T follicular helper cell (primary cell): ENCODE results near the gene SESN3.
A peak's percentile ranks its signal among the peaks of the same experiment; 100 is the strongest.
"Not testable (repeated sequence)": the region's sequence is repeated elsewhere in the genome, so short reads cannot be mapped to it uniquely, and the experiment has no call there.

Experiments used
- DNase-seq: peaks from one replicate; pipeline ENCODE4 v3.0.0-alpha.2; 2020; ENCODE audit warnings: low read depth

Gene SESN3

GRCh38 chr11:95219599-95219998 lies 11.4 kb downstream of the SESN3 start:
- no peak for DNase-seq

DNA sequence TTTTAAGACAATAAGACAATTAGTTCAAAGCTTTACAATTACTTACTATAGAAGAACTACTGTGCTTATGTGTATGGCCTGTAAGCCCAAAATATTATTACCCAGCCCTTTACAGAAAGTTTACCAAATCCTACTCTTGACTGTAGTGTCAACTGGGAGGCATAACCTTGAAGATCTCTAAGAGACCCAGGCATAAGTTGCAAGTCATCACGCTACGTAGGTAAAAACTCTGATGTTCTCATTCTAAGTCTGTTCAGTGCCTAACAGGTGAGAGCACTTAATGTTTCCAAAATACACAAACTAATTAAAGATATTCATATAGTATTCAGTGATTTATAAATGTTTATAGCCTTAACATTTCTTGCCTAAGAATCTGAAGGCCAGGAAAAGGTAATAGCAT lies 12.9 kb downstream of the SESN3 start:
- DNase-seq: no peak

DNA sequence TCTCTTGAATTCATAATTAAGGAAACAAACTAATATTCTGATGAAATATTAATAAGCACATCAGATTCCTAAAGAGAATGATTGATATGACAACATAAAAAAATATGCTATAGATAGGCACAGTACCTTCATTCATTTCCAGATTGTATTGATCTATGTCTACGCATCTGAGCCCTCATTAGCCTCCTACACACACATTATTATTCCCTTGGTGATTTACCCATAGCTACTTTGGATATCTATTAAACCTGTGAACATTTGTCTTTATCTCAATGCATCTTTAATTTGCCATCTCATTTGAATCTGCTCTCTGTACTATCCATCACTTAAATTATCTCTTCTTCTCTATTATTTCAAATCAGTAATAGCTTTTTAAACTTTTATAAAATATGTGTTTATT lies 18.4 kb downstream of the SESN3 start:
- DNase-seq: no peak

DNA sequence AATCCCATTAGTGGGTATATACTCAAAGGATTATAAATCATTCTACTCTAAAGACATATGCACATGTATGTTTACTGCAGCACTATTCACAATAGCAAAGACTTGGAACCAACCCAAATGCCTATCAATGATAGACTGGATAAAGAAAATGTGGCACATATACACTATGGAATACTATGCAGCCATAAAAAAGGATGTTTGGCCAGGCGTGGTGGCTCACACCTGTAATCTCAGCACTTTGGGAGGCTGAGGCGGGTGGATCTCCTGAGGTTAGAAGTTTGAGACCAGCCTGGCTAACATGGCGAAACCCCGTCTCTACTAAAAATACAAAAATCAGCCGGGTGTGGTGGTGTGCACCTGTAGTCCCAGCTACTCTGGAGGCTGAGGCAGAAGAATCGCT lies 21.5 kb downstream of the SESN3 start:
- DNase-seq: not testable (repeated sequence)

GRCh38 chr11:95200781-95201457 lies 30.1 kb downstream of the SESN3 start:
- DNase-seq: no peak

DNA sequence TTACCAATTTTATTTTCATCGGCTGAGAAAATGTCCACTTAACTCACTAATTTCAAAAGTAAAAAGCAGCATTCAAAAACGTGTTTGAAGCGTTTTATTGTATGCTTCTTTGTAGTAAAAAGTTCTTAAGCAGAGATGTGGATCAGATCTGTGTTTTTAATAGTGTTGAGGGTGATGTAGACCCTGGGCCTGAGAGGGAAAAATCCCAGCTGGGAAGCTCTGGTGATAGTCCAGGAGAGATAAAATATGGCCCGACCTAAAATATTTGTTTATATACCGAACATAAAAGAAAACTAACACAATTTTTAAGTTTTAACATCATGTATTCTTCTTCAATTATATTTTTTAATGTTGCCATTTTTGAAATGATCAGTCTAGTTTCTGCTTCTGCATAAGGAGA lies 35.2 kb downstream of the SESN3 start:
- no peak for DNase-seq

- DNase-seq: no peak
These were observed 37.5 kb downstream of the SESN3 start for GRCh38 chr11:95193541-95193940.

- no peak for DNase-seq
These were observed 38.3 kb downstream of the SESN3 start for GRCh38 chr11:95192717-95193116.

GRCh38 chr11:95187723-95188122 lies 43.3 kb downstream of the SESN3 start:
- no peak for DNase-seq

DNA sequence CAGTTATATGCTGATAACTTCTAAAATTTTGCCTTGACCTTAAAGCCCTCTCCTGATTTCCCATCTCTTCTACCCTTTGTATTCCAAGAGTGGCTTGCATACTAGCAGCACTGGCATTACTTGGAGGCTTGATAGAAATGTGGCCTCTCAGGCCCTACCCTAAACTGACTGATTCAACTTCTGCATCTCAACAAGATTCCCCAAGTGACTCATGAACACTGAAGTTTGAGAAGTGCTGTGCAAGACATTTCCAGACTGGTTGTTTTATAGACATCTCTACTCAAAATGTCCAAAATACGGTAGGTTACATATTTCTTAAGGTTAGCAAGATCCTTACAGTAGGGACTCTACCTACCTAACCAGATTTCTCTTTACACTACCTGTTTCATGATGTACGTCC lies 48.6 kb downstream of the SESN3 start:
- no peak for DNase-seq

GRCh38 chr11:95175818-95176380 lies 55.1 kb downstream of the SESN3 start:
- no peak for DNase-seq

DNA sequence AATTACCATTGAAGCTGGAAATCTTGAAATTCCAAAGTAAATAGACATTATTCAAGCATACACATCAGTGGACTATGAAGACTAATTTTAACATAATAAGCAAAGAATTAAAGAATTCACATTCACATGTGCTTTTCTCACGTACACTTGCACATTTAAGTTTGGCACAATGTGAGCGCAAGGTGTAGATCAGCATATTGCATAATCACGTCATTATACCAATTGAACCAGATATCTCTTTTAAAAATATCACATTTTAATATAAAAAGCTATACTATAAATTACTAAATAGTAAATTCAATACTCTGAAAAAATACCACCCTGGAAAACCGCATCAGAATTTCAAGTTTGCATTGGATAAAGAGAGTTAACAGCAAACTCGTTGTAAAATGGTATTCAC lies 60.7 kb downstream of the SESN3 start:
- DNase-seq: no peak

DNA sequence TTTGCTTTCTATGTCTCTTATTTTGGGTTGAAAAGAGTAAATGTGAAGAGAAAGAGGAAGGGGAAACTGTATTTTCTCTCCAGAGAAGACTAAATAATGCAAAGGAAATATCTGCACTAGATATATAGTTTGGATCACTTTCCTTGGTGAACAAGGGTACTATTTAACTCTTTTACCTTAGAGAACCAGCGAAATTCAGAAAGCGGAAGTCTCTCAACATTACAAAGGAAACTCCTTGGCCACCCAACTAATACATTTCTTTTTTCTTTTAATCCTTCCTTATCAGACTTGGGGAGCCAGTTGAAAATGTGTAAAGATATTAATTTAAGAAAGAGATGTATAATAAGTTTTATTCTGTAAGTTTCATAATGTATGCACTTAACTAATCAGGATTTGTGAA lies 64.2 kb downstream of the SESN3 start:
- DNase-seq: no peak

- DNase-seq: no peak
These were observed 65.4 kb downstream of the SESN3 start for GRCh38 chr11:95165638-95166037.

DNA sequence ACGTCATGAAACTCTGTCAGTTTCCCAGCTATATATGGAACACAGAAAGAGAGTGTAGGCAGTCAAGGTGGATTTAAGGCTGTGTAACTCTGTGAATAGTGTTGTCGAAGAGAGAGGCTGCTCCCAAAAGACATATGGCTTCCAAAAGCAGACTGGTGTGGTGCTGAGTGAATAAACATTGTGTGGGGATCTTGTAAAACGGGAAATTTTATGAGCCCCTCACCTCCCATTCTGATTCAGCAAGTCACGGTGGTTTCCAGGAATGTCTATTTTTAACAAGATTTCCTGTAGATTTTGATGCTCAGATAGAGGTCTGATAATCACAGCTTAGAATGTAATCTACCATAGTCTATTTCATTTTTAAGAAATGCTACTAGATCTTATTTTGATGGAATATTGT lies 67.9 kb downstream of the SESN3 start:
- no peak for DNase-seq

DNA sequence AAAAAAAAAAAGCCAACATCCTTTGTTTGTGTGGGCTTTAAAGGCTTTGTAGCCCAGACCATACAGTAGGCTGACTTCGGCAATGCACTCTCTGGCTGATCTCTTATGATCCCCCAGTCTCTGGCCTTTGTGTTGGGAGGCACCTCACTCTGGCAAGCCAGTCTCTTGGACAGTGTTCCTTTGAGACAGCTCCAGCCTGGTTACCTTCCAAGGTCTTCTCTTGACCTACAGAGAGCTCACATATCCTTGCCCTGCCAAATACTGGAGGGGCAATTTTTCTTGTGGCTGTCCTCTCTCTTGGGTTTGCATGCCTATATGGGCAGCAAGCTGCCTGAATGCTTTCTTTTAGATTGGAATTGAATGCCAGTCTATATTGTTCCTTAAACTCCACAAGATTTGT lies 69.8 kb downstream of the SESN3 start:
- no peak for DNase-seq

- no peak for DNase-seq
These were observed 73.2 kb downstream of the SESN3 start for GRCh38 chr11:95157824-95158223.

DNA sequence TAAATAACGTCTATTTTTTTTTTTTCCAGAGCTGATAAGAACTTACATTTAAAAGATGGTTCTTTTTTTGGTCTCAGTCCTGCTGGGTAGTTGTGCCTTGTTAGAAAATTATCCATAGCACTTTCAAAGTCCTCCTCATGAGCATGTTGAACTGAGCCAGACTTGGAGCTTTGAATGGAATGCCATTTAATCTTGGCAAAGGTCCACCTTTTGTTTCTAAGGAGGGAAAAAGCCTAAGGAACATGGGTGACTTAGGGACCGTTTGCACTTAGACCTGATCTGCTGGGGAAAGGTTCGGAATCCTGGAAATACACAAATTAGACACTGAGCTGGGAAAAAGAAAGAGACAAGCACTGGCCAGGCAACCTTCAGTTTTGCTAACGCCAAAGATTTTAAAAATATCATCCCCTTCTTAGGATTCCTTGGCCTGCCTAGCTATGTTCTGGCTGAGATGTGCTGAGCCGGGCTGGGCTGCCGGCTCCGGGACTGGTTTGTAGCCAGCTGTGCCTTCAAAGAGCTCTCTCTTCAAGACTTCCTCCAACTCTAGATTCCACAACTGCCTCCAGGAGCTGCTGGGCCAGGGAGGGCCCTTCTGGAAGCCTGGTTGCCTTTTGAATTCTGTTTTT lies 74.0 kb downstream of the SESN3 start:
- no peak for DNase-seq

DNA sequence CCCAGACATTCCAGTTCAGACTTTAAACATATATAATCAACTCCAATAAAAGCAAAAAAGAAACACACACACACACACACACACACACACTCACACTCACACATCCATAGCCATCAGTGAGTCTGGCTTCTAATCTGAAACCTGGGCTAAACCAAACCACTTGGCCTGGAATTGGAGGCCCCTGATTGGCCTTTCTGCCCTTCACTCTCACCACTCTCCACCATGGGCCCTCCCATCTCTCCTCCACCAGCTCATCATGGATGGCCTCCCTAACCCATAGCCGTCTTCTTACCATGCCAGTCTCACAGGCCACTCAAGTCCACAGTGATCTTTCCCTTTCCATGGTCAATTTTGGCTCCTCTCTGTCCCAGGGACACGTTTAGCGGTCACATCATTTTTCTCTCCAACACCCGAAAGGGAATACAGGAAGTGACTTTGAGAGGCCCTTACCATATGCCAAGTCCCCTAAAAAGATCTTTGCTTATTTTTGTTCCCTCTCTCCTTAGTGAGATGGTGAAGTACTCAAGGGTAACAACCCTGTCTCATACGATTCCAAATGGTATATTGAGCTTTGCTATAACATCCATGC lies 74.8 kb downstream of the SESN3 start:
- DNase-seq: no peak

DNA sequence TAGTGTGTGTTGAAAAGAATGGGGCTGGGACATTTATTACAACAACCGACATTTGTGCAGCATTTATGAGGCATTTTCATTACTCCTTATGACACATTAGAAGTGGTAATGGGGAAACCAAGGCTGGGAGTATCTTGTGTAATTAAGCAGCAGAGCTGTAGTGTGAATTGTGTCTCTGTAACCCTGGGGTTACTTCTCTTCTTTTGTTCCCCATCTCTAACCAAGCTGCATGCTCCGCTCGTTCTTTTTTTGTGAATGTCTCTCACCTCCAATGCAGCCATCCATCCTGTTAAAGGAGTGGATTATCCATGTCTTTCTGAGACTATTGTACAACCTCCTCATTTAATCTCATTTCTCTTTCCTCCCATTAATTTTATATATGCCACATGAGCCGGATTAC lies 75.6 kb downstream of the SESN3 start:
- DNase-seq: no peak

GRCh38 chr11:95154514-95154913 lies 76.5 kb downstream of the SESN3 start:
- DNase-seq: peak; percentile 49

DNA sequence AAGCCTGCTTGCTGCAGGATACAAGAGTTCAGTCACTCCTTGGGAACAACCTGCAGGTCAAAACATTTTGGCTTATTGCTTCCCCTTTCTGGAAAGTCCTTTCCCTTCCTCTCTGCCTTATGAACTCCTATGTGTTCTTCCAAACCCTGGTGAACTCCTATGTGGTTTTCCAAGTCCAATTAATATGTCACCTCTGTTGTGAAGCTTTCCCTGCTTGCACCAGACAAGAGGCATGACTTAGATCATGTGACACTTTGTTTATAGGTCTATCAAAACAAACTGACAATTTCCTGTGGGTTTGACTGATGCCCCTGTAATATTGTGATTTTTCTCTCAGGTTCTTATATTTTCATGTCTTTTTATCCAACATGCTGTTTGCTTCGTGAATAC lies 77.2 kb downstream of the SESN3 start:
- no peak for DNase-seq
